A673 (cell line): ENCODE data around the gene TRAM1L1. TPM values are rescaled to one million over a fixed set of nuclear protein-coding genes. Genes with fewer than 3 reads are reported as not detected.

ENCODE experiments used
- BruUV-seq: library from RNA; stranded (reverse); fragments of 400-500 nt; replicated peaks from 2 replicates; lab custom pipeline; 2021; lab: Mats Ljungman, UMichigan
- CTCF ChIA-PET: fragments of 300-600 bp; sonication (Branson Sonifier 250); formaldehyde crosslinking; loops from one replicate; lab custom pipeline; 2022; ENCODE audit warnings: antibody characterized with exemption; lab: Charles Lee
- POLR2A ChIA-PET: fragments of 300-600 bp; sonication (Branson Sonifier 250); formaldehyde crosslinking; loops from one replicate; lab custom pipeline; 2022; ENCODE audit warnings: antibody characterized with exemption; ENCODE audit not compliant: low non-redundant PET; lab: Charles Lee
- DNase-seq: peaks from one replicate; pipeline ENCODE4 v3.0.0-alpha.2; 2015; ENCODE audit warnings: low spot score
- H3K27ac ChIP-seq: fragments of 200-600 bp; sonication (generic); 2 replicates; pipeline ENCODE4 v1.5.1; 2016; ENCODE audit warnings: mixed run types, low read depth, mild to moderate bottlenecking, mixed read lengths, antibody characterized with exemption, low read length; ENCODE audit not compliant: poor library complexity, severe bottlenecking
- H3K27me3 ChIP-seq: fragments of 200-600 bp; sonication (generic); replicated peaks from 2 replicates; pipeline ENCODE4 v1.6.1; 2017; ENCODE audit warnings: mixed run types, low read depth, mild to moderate bottlenecking, mixed read lengths, antibody characterized with exemption, low read length; ENCODE audit not compliant: insufficient read depth, poor library complexity
- H3K36me3 ChIP-seq: fragments of 200-600 bp; sonication (generic); 2 replicates; pipeline ENCODE4 v1.6.1; 2016; ENCODE audit warnings: mixed run types, mild to moderate bottlenecking, mixed read lengths, antibody characterized with exemption, low read length; ENCODE audit not compliant: insufficient read depth, poor library complexity, severe bottlenecking
- H3K4me1 ChIP-seq: fragments of 200-600 bp; sonication (generic); 2 replicates; pipeline ENCODE4 v1.6.1; 2017; ENCODE audit warnings: mixed run types, mild to moderate bottlenecking, mixed read lengths, antibody characterized with exemption, low read length; ENCODE audit not compliant: insufficient read depth, poor library complexity, severe bottlenecking
- H3K4me3 ChIP-seq: fragments of 200-600 bp; sonication (generic); 2 replicates; pipeline ENCODE4 v1.5.1; 2016; ENCODE audit warnings: low read depth, mixed run types, mild to moderate bottlenecking, mixed read lengths, low read length; ENCODE audit not compliant: poor library complexity, severe bottlenecking
- H3K9me3 ChIP-seq: fragments of 200-600 bp; sonication (generic); 2 replicates; pipeline ENCODE4 v1.6.1; 2016; ENCODE audit warnings: mixed run types, low read depth, mild to moderate bottlenecking, mixed read lengths, antibody characterized with exemption, low read length; ENCODE audit not compliant: poor library complexity, severe bottlenecking
- CTCF ChIP-seq: fragments of 300-800, 200-600 bp; sonication (generic); conservative IDR thresholded peaks from 2 replicates; pipeline ENCODE4 v1.5.1; 2017; ENCODE audit warnings: low read depth, mild to moderate bottlenecking, antibody characterized with exemption, low read length, moderate library complexity, mixed read lengths
- EZH2 ChIP-seq: fragments of 200-600 bp; sonication (generic); IDR thresholded peaks from 2 replicates; pipeline ENCODE4 v1.6.1; 2017; ENCODE audit warnings: borderline replicate concordance, low read depth, mild to moderate bottlenecking, mixed read lengths, antibody characterized with exemption, low read length; ENCODE audit not compliant: poor library complexity, severe bottlenecking
- intact Hi-C: fragments of 100-400 bp; cut with micrococcal nuclease; formaldehyde crosslinking; loops from one replicate; pipeline ENCODE4 v1.10.0; 2022; ENCODE audit not compliant: unreplicated experiment
- total RNA-seq: library from RNA; stranded (reverse); gene quantifications from 2 replicates; pipeline ENCODE4 v1.2.3, GENCODE V29; 2021

Gene TRAM1L1
- total RNA-seq, 1 experiment from 2014 or later: 4.5 TPM

GRCh38 chr4:117068120-117068519 is 17.3 kb downstream of the TRAM1L1 start:
- H3K36me3 ChIP-seq: no peaks in the 10 kb centered on the region
- H3K27ac ChIP-seq: no peak overlapping the region
- no peak for DNase-seq
- intact Hi-C loops: no loop called here
- no peaks in the 10 kb centered on the region for H3K27me3 ChIP-seq
- CTCF ChIA-PET: no interaction called here
- TF ChIP-seq EZH2 (no peak), CTCF (no peak)
- H3K9me3 ChIP-seq: no peaks in the 10 kb centered on the region
- POLR2A ChIA-PET: no interaction called here
- H3K4me3 ChIP-seq: no peak overlapping the region
- H3K4me1 ChIP-seq: no peaks in the 10 kb centered on the region
- no TSS peak for BruUV-seq

- intact Hi-C loops: no loop called here
- Histone ChIP-seq H3K4me1 (no peaks in the 10 kb centered on the region), H3K4me3 (no peak overlapping the region), H3K9me3 (no peaks in the 10 kb centered on the region), H3K27me3 (no peaks in the 10 kb centered on the region), H3K36me3 (no peaks in the 10 kb centered on the region), H3K27ac (no peak overlapping the region)
- ChIA-PET CTCF (no interaction called here), POLR2A (no interaction called here)
- no peak for DNase-seq
- TF ChIP-seq EZH2 (no peak), CTCF (no peak)
- BruUV-seq: no TSS peak
Observed at GRCh38 chr4:117063961-117064696, 21.2 kb downstream of the TRAM1L1 start.

- H3K4me3 ChIP-seq: no peak overlapping the region
- TF ChIP-seq CTCF: no peak
- no peak overlapping the region for H3K27ac ChIP-seq
- no peaks in the 10 kb centered on the region for H3K27me3 ChIP-seq
- ChIA-PET POLR2A (no interaction called here), CTCF (no interaction called here)
- intact Hi-C loops: no loop called here
- no peaks in the 10 kb centered on the region for H3K36me3 ChIP-seq
- no peak for DNase-seq
- no peaks in the 10 kb centered on the region for H3K4me1 ChIP-seq
- peaks cover 6% of the 10 kb centered on the region for H3K9me3 ChIP-seq
- BruUV-seq: no TSS peak
Observed at GRCh38 chr4:117042962-117043361, 42.4 kb downstream of the TRAM1L1 start.
